22Rv1 (cell line): ENCODE results near the gene MUC2.

Experiments used
- ZFX ChIP-seq: fragments of 450-650 bp; IDR thresholded peaks from 2 replicates; pipeline ENCODE4 v1.6.1; 2017; ENCODE audit warnings: antibody characterized with exemption, borderline replicate concordance
- TF ChIP-seq, protein P1 (sequence below): fragments of 450-650 bp; IDR thresholded peaks from 2 replicates; pipeline ENCODE4 v1.5.1; 2017; ENCODE audit warnings: mild to moderate bottlenecking

DNA sequence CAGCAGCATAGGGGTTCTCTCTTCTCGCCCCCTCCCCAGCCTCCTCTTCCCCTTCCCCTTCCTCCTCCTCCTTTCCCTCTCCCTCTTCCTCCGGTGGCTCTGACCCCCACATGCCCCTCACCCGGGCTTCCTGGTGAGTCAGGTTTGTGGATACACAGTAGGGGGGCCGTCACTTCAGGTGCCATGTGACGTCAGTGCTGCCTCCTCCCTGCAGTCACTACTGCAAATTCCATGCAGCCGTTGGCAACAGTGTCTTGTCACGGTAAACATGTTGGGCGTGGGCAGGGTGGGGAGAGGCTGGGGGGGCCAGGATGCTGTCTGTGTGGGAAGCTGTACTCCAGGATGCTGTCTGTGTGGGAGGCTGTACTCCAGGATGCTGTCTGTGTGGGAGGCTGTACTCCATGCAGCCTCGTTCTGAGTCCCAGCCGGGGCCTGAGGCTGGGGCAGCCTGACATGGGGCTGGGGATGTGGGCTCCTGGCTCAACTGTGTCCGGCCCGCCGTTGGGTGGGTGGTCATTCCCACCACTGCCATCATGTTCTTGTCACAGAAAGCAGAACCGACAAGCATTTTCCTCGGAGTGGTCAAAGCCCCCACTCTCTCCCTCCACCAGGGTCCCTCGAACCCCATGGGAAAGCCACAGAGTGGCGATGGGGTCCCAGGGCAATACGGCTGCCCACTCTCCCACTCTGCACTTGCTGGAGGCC is 2.4 kb upstream of the MUC2 start:
- TF ChIP-seq, protein P1, sequence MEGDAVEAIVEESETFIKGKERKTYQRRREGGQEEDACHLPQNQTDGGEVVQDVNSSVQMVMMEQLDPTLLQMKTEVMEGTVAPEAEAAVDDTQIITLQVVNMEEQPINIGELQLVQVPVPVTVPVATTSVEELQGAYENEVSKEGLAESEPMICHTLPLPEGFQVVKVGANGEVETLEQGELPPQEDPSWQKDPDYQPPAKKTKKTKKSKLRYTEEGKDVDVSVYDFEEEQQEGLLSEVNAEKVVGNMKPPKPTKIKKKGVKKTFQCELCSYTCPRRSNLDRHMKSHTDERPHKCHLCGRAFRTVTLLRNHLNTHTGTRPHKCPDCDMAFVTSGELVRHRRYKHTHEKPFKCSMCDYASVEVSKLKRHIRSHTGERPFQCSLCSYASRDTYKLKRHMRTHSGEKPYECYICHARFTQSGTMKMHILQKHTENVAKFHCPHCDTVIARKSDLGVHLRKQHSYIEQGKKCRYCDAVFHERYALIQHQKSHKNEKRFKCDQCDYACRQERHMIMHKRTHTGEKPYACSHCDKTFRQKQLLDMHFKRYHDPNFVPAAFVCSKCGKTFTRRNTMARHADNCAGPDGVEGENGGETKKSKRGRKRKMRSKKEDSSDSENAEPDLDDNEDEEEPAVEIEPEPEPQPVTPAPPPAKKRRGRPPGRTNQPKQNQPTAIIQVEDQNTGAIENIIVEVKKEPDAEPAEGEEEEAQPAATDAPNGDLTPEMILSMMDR: no peak
- no peak for TF ChIP-seq ZFX
